Measurements from ENCODE around the gene NMD3.

NMD3 gene

GRCh38 chr3:161197855-161198850 is 23.0 kb upstream of the NMD3 start:
- ChIA-PET POLR2A (no interaction called here), CTCF (no interaction called here)
- TF ChIP-seq CTCF (IDR thresholded peaks at IDR 0.05; ENCODE audit: insufficient read depth, low read length, missing control alignments), result no peak
- H3K4me3 ChIP-seq (ENCODE audit: low read depth, low read length), result no peak overlapping the region
- no peak for DNase-seq (ENCODE audit: low read depth, low spot score)

- TF ChIP-seq CTCF (IDR thresholded peaks at IDR 0.05; ENCODE audit: insufficient read depth, low read length, missing control alignments), result no peak
- ChIA-PET CTCF (no interaction called here), POLR2A (no interaction called here)
- no peak overlapping the region for H3K4me3 ChIP-seq (ENCODE audit: low read depth, low read length)
- no peak for DNase-seq (ENCODE audit: low read depth, low spot score)
Observed at GRCh38 chr3:161199926-161200325, 21.2 kb upstream of the NMD3 start.

GRCh38 chr3:161203485-161204098 is 17.5 kb upstream of the NMD3 start:
- DNase-seq (ENCODE audit: low read depth, low spot score), result no peak
- CTCF ChIA-PET, result no interaction called here
- TF ChIP-seq CTCF (IDR thresholded peaks at IDR 0.05; ENCODE audit: insufficient read depth, low read length, missing control alignments), result no peak
- H3K4me3 ChIP-seq (ENCODE audit: low read depth, low read length), result no peak overlapping the region
- POLR2A ChIA-PET, result no interaction called here

- ChIA-PET CTCF (no interaction called here), POLR2A (no interaction called here)
- H3K4me3 ChIP-seq (ENCODE audit: low read depth, low read length), result no peak overlapping the region
- TF ChIP-seq CTCF (IDR thresholded peaks at IDR 0.05; ENCODE audit: insufficient read depth, low read length, missing control alignments), result no peak
- no peak for DNase-seq (ENCODE audit: low read depth, low spot score)
Observed at GRCh38 chr3:161208931-161209330, 12.2 kb upstream of the NMD3 start.

- DNase-seq (ENCODE audit: low read depth, low spot score), result no peak
- CTCF ChIA-PET, result no interaction called here
- POLR2A ChIA-PET, result interaction anchor here (1.1 to 1.6 kb wide), 2 partner anchors 9 kb away, joined by 3 to 4 read pairs; partner anchors contain the start of gene NMD3
- H3K4me3 ChIP-seq (ENCODE audit: low read depth, low read length), result no peak overlapping the region
- no peak for TF ChIP-seq CTCF (IDR thresholded peaks at IDR 0.05; ENCODE audit: insufficient read depth, low read length, missing control alignments)
Observed at GRCh38 chr3:161212171-161212771, 8.8 kb upstream of the NMD3 start.

- no peak overlapping the region for H3K4me3 ChIP-seq (ENCODE audit: low read depth, low read length)
- ChIA-PET CTCF (interaction anchor here (0.9 kb wide), 1 partner anchor 42 kb away, joined by 3 read pairs; no protein-coding TSS in a partner anchor), POLR2A (interaction anchor here (1.6 kb wide), 1 partner anchor 8 kb away, joined by 4 read pairs; the partner anchor contains the start of gene NMD3)
- TF ChIP-seq CTCF (IDR thresholded peaks at IDR 0.05; ENCODE audit: insufficient read depth, low read length, missing control alignments), result no peak
- no peak for DNase-seq (ENCODE audit: low read depth, low spot score)
Observed at GRCh38 chr3:161212906-161213305, 8.2 kb upstream of the NMD3 start.
